SH-SY5Y (cell line): ENCODE data around the gene NEDD8.

ENCODE experiments used
- GATA2 ChIP-seq: IDR thresholded peaks from 2 replicates; pipeline ENCODE4 v1.6.1; 2011; ENCODE audit warnings: mild to moderate bottlenecking, low read depth, low read length
- GATA3 ChIP-seq: IDR thresholded peaks from 2 replicates; pipeline ENCODE4 v1.6.1; 2011; ENCODE audit warnings: low read depth, mild to moderate bottlenecking, low read length, moderate library complexity

DNA sequence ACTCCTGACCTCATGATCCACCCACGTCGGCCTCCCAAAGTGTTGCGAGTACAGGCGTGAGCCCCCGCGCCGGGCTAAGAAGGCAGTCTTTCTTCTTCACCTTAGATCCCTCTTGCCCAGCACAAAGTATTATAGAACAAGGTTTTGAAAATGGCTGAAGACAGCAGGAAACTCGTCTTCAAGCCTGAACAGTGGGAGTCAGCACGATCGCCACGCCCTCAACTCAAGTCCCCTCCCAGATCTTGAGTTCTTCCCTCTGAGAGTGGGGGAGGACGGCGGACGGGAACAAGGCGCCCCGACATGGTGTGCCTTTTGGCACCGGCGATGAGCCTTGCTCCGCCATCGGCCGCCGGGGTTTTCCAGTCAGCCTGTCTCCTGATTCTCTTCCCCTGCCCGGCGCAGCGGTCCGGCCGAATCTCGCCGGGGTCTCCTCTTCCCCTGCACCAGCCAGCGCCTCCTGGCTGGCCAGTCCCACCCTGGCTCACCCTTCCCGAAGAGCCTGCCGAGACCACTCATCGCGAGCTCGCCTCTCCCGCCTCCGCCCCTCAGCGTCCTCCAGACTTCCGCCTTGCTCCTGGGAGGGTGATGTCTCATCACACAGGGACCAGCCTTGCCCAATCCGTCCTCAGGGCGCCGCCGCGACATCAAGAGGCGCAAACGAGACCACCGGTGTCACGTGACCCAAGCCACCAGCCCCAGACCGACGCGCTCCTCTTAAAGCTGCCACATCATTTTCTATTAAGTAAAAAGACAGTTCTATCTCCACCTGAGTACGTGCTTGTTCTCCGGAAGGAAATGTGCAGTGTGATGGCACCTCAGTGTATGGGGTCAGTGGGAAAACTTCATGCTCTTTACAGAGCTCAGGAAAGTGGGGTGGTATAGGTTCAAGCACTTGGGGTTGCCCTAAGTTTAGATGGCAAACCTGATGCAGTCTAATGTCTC lies 19.0 kb downstream of the NEDD8 start, which contains the start of gene CHMP4A:
- TF ChIP-seq GATA2: no peak
- no peak for TF ChIP-seq GATA3
